Heart left ventricle (tissue), 16 donors: ENCODE measurements around the gene INO80. TPM values are rescaled to one million over a fixed set of nuclear protein-coding genes. Genes with fewer than 3 reads are reported as not detected.
"Not testable (repeated sequence)": the region's sequence is repeated elsewhere in the genome, so short reads cannot be mapped to it uniquely, and the experiment has no call there.

Experiments
- ATAC-seq, 4 donors: fragments of 200-7000 bp; cut with Tn5 transposase; one replicate each; pipeline ENCODE4 v1.9.1; 2020 to 2022; ENCODE audit warnings: moderate library complexity in 4 of 4, mild to moderate bottlenecking in 3 of 4, moderate number of reproducible peaks in 1 of 4
- DNase-seq, 5 donors: peaks; one replicate each; pipeline ENCODE4 v3.0.0-alpha.2; 2020
- H3K27ac ChIP-seq, 12 donors: fragments of 200-600 bp; sonication (generic) in 4 of 12; one replicate each; pipeline versions ENCODE4 v1.5.0 to v1.8.0; 2016 to 2022; ENCODE audit warnings: mild to moderate bottlenecking in 2 of 12
- H3K27me3 ChIP-seq, 9 donors: fragments of 200-600 bp; sonication (generic) in 2 of 9; one replicate each; pipeline versions ENCODE4 v1.5.1 to v1.8.0; 2016 to 2022; ENCODE audit warnings: mild to moderate bottlenecking in 3 of 9
- H3K36me3 ChIP-seq, 9 donors: fragments of 200-600 bp; sonication (generic) in 2 of 9; one replicate each; pipeline versions ENCODE4 v1.5.0 to v1.8.0; 2018 to 2022; ENCODE audit warnings: mild to moderate bottlenecking in 2 of 9
- H3K4me1 ChIP-seq, 12 donors: fragments of 200-600 bp; sonication (generic) in 4 of 12; one replicate each; pipeline versions ENCODE4 v1.5.0 to v1.8.0; 2016 to 2022; ENCODE audit warnings: mild to moderate bottlenecking in 3 of 12
- H3K4me3 ChIP-seq, 12 donors: fragments of 200-600 bp; sonication (generic) in 4 of 12; one replicate each; pipeline versions ENCODE4 v1.5.0 to v1.8.0; 2017 to 2022; ENCODE audit warnings: mild to moderate bottlenecking in 9 of 12, moderate library complexity in 4 of 12
- H3K9me3 ChIP-seq, 12 donors: fragments of 200-600 bp; sonication (generic) in 4 of 12; one replicate each; pipeline versions ENCODE4 v1.5.0 to v1.8.0; 2016 to 2022; ENCODE audit warnings: mild to moderate bottlenecking in 1 of 12
- CTCF ChIP-seq, 12 donors: fragments of 200-600 bp; sonication (generic) in 4 of 12; IDR thresholded peaks; one replicate each; pipeline versions ENCODE4 v1.5.0 to v1.8.0; 2018 to 2022; ENCODE audit warnings: antibody characterized with exemption in 12 of 12, mild to moderate bottlenecking in 5 of 12
- POLR2A ChIP-seq, 2 donors: fragments of 450-650 bp; IDR thresholded peaks; one replicate each; pipeline ENCODE4 v1.6.1; 2017; ENCODE audit warnings: antibody characterized with exemption in 2 of 2, mild to moderate bottlenecking in 2 of 2, moderate library complexity in 2 of 2
- WGBS, 4 donors: extraction: QIAGEN DNeasy Blood & Tissue Kit in 2 of 4; methylation state at CpG; one replicate each; pipeline versions ENCODE4 v1.1.5 to v1.1.7; 2013 to 2018; 5-methylcytosine and 5-hydroxymethylcytosine counted together
- intact Hi-C, 10 donors: fragments of 100-400 bp; cut with DNase I; formaldehyde crosslinking; loops; one replicate each; pipeline versions ENCODE4 v1.11.1 to v1.14.2; 2022
- polyA plus RNA-seq, 2 donors: library from polyadenylated mRNA; stranded (reverse); fragments of 200-250 nt; gene quantifications; one replicate each; pipeline ENCODE4 v1.2.3, GENCODE V29; 2013
- total RNA-seq, 9 donors: library from RNA; depleted of rRNA in 2 of 9; stranded (reverse); fragments of >200 nt in 2 of 9; fragmentation: NEBNext Ultra II Directional in 3 of 9; extraction: Animal tissue kit (Norgen Biotek cat#: 25700) in 3 of 9; gene quantifications; one replicate each; pipeline versions ENCODE4 v1.1.0 to v1.2.4, GENCODE V29; 2016 to 2023
- donor health status: ischemic (EF 13 %, LVEDD 7.1; RV severe dilation, severe dysfunction).
- donor health status: healthy with polysubstance abuse.
- donor health status: DM: no; HTN: yes; CAD: no.
- donor health status: DM: no; HTN: no; CAD: no.
- donor health status: ischemic (EF 25% LVEDD 6.9; RV normal size, moderate dysfunction).
- donor health status: ischemic (EF 25% LVEDD 5.7; RV mildly dilated, moderate dysfunction).
- donor health status: healthy.
- donor health status: DM: yes; HTN: yes; CAD: no.
- donor health status: ischemic (EF 35%, LVEDD 5.7; RV mildly dilated, moderate dysfunction).
- donor health status: nonischemic (EF 11% LVEDD 7.7; RV severe dilation, severe dysfunction).
- donor health status: DM: yes; HTN: yes; CAD: no.
- donor health status: PGD.
- donor health status: ischemic (EF 29% LVEDD 5.4; RV normal size, mild dysfunction).
- donor health status: nonischemic (EF 23%, LVEDD 6.1; RV moderate dilation, normal function).

INO80 gene
- total and polyA plus RNA-seq, 11 donors, result 4.7 to 20.9 (median 12.6) TPM

- Histone ChIP-seq H3K27ac (no peak overlapping the region), H3K36me3 (no peaks in the 10 kb centered on the region), H3K9me3 (peaks cover 0 to 12% (median 0%) of the 10 kb centered on the region in 12 donors), H3K4me3 (no peak overlapping the region), H3K27me3 (no peaks in the 10 kb centered on the region), H3K4me1 (no peaks in the 10 kb centered on the region)
- intact Hi-C loops, result no loop called here
- DNase-seq (no peak), ATAC-seq (no peak)
- 76 to 83% (median 81%) methylated on average over 9 to 10 of the region's 10 CpGs for WGBS, 4 donors
- TF ChIP-seq CTCF (IDR thresholded peaks at IDR 0.05) (no peak), POLR2A (IDR thresholded peaks at IDR 0.05) (no peak)
These were observed 17.4 kb upstream of the INO80 start for GRCh38 chr15:41133454-41133853.

GRCh38 chr15:41132094-41132493 is 16.0 kb upstream of the INO80 start:
- H3K4me1 ChIP-seq, H3K27me3 ChIP-seq, ATAC-seq, DNase-seq, H3K36me3 ChIP-seq, H3K27ac ChIP-seq, intact Hi-C loops, H3K4me3 ChIP-seq: not testable (repeated sequence)
- 83 to 91% (median 90%) methylated on average over 2 of the region's 2 CpGs for WGBS, 4 donors
- H3K9me3 ChIP-seq, result peaks cover 0 to 12% (median 0%) of the 10 kb centered on the region in 12 donors

- no peak overlapping the region for H3K27ac ChIP-seq
- TF ChIP-seq POLR2A (IDR thresholded peaks at IDR 0.05) (no peak), CTCF (IDR thresholded peaks at IDR 0.05) (no peak)
- 85 to 89% (median 88%) methylated on average over 6 of the region's 6 CpGs for whole genome bisulfite sequencing, 4 donors
- DNase-seq, result no peak
- no peak for ATAC-seq
- H3K4me3 ChIP-seq, result no peak overlapping the region
- peaks cover 0 to 12% (median 0%) of the 10 kb centered on the region in 12 donors for H3K9me3 ChIP-seq
- no peaks in the 10 kb centered on the region for H3K4me1 ChIP-seq
- H3K27me3 ChIP-seq, result peaks cover 0 to 4% (median 0%) of the 10 kb centered on the region in 9 donors
- intact Hi-C loops, result no loop called here
- H3K36me3 ChIP-seq, result no peaks in the 10 kb centered on the region
These were observed 12.3 kb upstream of the INO80 start for GRCh38 chr15:41128174-41128902.

GRCh38 chr15:41125931-41126642 is 10.0 kb upstream of the INO80 start:
- intact Hi-C loops, result no loop called here
- TF ChIP-seq POLR2A (IDR thresholded peaks at IDR 0.05) (no peak), CTCF (IDR thresholded peaks at IDR 0.05) (no peak)
- no peaks in the 10 kb centered on the region for H3K36me3 ChIP-seq
- no peak overlapping the region for H3K27ac ChIP-seq
- ATAC-seq, result no peak
- peaks cover 0 to 16% (median 0%) of the 10 kb centered on the region in 9 donors for H3K27me3 ChIP-seq
- peaks cover 0 to 12% (median 0%) of the 10 kb centered on the region in 12 donors for H3K9me3 ChIP-seq
- no peaks in the 10 kb centered on the region for H3K4me1 ChIP-seq
- no peak for DNase-seq
- H3K4me3 ChIP-seq, result no peak overlapping the region
- 77 to 86% (median 83%) methylated on average over 4 of the region's 4 CpGs for WGBS, 4 donors
